ENCODE measurements around the gene CDAN1.

GRCh38 chr15:42674472-42674871 is 62.5 kb downstream of the CDAN1 start:
- TF ChIP-seq YY1 (IDR thresholded peaks at IDR 0.05; ENCODE audit: insufficient read depth, insufficient read length) (no peak), ZNF274 (IDR thresholded peaks at IDR 0.05; ENCODE audit: low read depth, low read length) (no peak)

Measured in NT2/D1 (cell line).